MV-4-11 (cell line): ENCODE data around the gene TPRKB.
"Not testable (repeated sequence)": the region's sequence is repeated elsewhere in the genome, so short reads cannot be mapped to it uniquely, and the experiment has no call there.

Source experiments
- DNase-seq: peaks from one replicate; lab custom pipeline; 2025; lab: John Stamatoyannopoulos, UW

TPRKB gene

GRCh38 chr2:73700131-73700611 is 37.0 kb downstream of the TPRKB start:
- peak; percentile 27 for DNase-seq

GRCh38 chr2:73699437-73699836 is 37.7 kb downstream of the TPRKB start:
- no peak for DNase-seq

GRCh38 chr2:73698101-73698500 is 39.0 kb downstream of the TPRKB start:
- no peak for DNase-seq

- DNase-seq = no peak
Measured at GRCh38 chr2:73697606-73698005, 39.5 kb downstream of the TPRKB start.

GRCh38 chr2:73696985-73697384 is 40.2 kb downstream of the TPRKB start:
- not testable (repeated sequence) for DNase-seq

- DNase-seq = not testable (repeated sequence)
Measured at GRCh38 chr2:73696521-73696920, 40.6 kb downstream of the TPRKB start.

GRCh38 chr2:73690372-73691088 is 46.6 kb downstream of the TPRKB start:
- peak; percentile 31 for DNase-seq

DNA sequence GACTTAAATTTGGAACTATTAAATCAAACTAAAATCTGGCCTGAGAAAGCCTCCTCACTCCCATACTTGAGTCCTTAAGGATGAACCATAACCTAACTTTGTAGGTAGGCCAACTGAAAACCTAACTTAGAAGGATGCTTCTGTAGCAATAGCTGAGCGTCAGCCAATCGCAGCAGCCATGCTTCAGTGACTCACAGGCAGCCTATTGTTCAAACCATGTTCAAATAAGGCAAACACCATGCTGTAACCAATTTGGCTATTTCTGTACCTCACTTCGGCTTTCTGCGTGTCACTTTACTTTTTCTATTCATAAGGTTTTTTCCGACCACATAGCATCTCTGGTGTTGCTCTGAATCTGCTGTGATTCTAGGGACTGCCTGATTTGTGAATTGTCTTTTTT is 48.7 kb downstream of the TPRKB start:
- DNase-seq = peak; percentile 29

GRCh38 chr2:73685764-73686438 is 51.2 kb downstream of the TPRKB start:
- DNase-seq = no peak

DNA sequence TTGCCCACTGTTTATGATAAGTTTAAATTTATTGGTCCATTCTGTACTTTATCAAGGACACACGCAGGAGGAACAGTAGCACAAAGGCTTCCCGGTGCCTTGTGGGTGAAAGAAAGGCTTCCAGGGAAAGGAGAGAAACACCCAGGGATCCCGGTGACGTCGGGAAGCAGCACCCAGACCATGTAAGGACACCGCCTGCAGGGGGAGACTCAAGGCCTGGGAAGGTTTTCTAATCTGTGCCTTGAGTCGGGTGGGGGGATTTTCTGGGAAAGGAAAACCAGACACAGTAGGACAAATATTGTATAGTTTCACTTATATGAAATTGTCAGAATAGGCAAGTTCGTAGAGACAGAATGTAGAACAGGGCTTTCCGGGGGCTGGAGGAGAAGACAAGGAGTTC is 52.2 kb downstream of the TPRKB start:
- DNase-seq = not testable (repeated sequence)

GRCh38 chr2:73684325-73684724 is 52.8 kb downstream of the TPRKB start:
- not testable (repeated sequence) for DNase-seq

GRCh38 chr2:73679951-73680571 is 57.1 kb downstream of the TPRKB start:
- DNase-seq = peak; percentile 4
